MM.1S (cell line): ENCODE data around the gene HBM.

Experiments
- CTCF ChIP-seq: fragments of 300-600 bp; sonication (generic); IDR thresholded peaks from 2 replicates; pipeline ENCODE4 v1.5.1; 2016; ENCODE audit warnings: antibody characterized with exemption, low read length, mixed read lengths
- EZH2 ChIP-seq: fragments of 300-600 bp; sonication (generic); optimal IDR thresholded peaks from 2 replicates; pipeline ENCODE3; 2017; ENCODE audit warnings: low read depth, mild to moderate bottlenecking, antibody characterized with exemption, low read length, mixed read lengths

- TF ChIP-seq CTCF (no peak), EZH2 (no peak)
These were observed 21.6 kb downstream of the HBM start for GRCh38 chr16:187330-187729.
